Fibroblast of the aortic adventitia (primary cell): ENCODE results near the gene TMEM236. TPM values are rescaled to one million over a fixed set of nuclear protein-coding genes. Genes with fewer than 3 reads are reported as not detected.

Experiments used
- DNase-seq: peaks from one replicate; pipeline ENCODE4 v3.0.0-alpha.2; 2010; ENCODE audit warnings: low read depth
- H3K4me3 ChIP-seq: 2 replicates; pipeline ENCODE4 v1.5.1; 2011; ENCODE audit warnings: low read depth, mild to moderate bottlenecking, control low read depth, low read length, moderate library complexity
- CTCF ChIP-seq: IDR thresholded peaks from 2 replicates; pipeline ENCODE4 v1.5.1; 2011; ENCODE audit warnings: mild to moderate bottlenecking, low read length, control low read depth, inconsistent platforms; ENCODE audit not compliant: insufficient read depth
- total RNA-seq: library from RNA; depleted of rRNA; stranded (reverse); fragments of >200 nt; gene quantifications from 2 replicates; pipeline ENCODE4 v1.2.3, GENCODE V29; 2012; ENCODE audit warnings: low replicate concordance

TMEM236 gene
- total RNA-seq, 1 donor: 0.09 TPM

DNA sequence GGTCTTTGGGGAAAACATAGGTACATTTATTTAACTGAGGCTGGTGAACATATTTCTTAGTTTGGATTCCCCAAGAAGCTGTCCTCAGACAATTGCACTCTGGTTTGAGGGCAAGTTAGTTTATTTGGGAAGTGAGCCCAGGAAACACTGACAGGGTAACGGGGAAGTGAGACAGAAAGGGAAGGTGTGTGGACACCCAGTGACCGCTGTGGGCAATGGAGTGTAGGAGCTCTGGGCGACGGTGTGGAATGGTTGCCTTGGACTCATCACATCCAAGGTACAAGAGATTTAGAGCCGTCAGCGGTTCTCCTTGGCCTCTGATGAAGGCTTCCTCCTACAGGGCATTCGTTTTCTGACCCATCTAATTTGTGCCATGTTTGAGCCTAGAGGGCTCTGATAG is 64.2 kb downstream of the TMEM236 start:
- H3K4me3 ChIP-seq: no peak overlapping the region
- no peak for TF ChIP-seq CTCF
- no peak for DNase-seq

DNA sequence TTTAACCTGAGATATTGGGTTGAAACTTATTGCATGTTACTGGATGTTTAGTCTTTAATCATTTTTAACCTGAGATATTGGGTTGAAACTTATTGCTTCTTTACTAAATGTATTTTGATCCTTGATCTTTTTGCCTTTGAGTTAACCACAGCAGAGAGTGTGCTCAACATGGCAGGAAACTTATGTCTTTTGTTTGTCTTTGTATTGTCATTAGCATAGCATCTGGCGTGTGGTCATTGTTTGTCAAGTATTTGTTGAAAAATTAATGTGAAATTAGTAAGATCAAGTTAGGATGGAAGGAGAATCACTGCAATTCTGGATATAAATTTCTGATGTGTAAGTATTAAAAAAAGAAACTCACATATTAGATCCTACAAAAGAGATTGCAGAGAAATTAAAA is 65.3 kb downstream of the TMEM236 start:
- no peak for TF ChIP-seq CTCF
- H3K4me3 ChIP-seq: no peak overlapping the region
- DNase-seq: no peak

DNA sequence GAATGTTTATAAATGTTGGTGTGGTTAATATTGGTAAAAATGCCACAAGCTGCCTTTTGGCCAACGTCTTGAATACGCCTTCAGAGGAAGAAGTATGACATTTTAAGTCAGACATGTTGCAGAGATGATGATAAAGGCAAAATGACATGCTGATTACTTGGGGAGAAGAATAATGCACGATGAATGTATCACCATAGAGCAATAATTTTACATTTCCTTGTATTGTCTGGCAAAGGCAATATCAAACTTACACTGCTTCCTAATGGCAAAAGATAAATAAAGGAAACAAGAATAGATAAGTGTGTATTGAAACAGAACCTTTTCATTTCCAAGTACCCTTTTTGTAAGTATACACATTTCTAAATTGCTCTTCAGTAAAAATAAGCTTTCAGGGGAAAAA is 65.8 kb downstream of the TMEM236 start:
- no peak for TF ChIP-seq CTCF
- no peak overlapping the region for H3K4me3 ChIP-seq
- no peak for DNase-seq

DNA sequence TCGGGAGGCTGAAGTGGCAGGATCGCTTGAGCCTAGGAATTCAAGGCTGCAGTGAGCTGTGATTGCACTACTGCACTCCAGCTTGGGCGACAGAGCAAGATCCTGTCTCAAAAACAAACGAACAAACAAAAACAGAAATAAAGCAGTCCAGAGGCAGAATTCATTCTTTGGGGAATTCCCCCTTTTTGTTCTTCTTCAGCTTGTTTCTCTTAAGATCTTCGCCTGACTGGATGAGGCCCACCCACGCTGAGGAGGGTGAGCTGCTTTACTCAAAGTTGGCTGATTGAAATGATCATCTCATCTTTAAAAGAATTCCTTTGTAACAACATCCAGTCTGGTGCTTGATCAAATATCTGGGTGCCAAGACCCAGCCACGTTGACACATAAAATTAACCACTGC is 67.8 kb downstream of the TMEM236 start:
- DNase-seq: no peak

GRCh38 chr10:17820943-17821342 is 68.9 kb downstream of the TMEM236 start:
- no peak overlapping the region for H3K4me3 ChIP-seq
- no peak for DNase-seq
- TF ChIP-seq CTCF: no peak

More for the DNA sequence above, 67.8 kb downstream of the TMEM236 start:
- H3K4me3 ChIP-seq: no peak overlapping the region
- no peak for TF ChIP-seq CTCF

DNA sequence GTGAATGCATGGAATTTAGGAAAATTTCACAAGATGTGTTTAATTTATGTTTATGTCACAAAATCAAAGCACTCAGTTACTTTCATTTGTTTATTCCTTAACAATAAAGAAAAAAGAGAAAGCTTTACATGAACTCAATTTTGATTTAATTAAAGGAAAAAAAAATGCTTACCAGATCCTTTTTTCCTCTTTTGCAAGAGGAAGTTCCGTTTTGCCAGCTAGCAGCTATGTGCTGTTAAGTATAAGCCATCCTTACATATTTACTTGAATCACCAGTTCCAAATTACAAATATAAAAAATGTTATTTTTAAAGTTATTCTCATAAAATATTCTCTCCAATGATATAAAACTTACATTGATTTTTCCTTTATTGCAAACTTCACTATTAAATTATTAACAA is 69.9 kb downstream of the TMEM236 start:
- H3K4me3 ChIP-seq: no peak overlapping the region
- TF ChIP-seq CTCF: no peak
- no peak for DNase-seq

- DNase-seq: no peak
- H3K4me3 ChIP-seq: no peak overlapping the region
- TF ChIP-seq CTCF: no peak
These were observed 79.3 kb downstream of the TMEM236 start for GRCh38 chr10:17831341-17831740.
